Liver (tissue), 9 donors: ENCODE results near the gene CEACAM8. TPM values are rescaled to one million over a fixed set of nuclear protein-coding genes. Genes with fewer than 3 reads are reported as not detected.

ENCODE experiments used
- DNase-seq: peaks from one replicate; pipeline ENCODE4 v3.0.0-alpha.2; 2017; ENCODE audit warnings: low spot score
- H3K27ac ChIP-seq, 2 donors: one replicate each; pipeline ENCODE4 v1.7.0; 2013; ENCODE audit warnings: inconsistent platforms in 2 of 2, low read length in 2 of 2, control low read depth in 1 of 2, low read depth in 1 of 2, mild to moderate bottlenecking in 1 of 2
- H3K27me3 ChIP-seq, 4 donors: one replicate each; pipeline versions ENCODE4 v1.6.1 to v1.7.0; 2013; ENCODE audit warnings: low read length in 3 of 4, inconsistent platforms in 1 of 4, mild to moderate bottlenecking in 1 of 4, moderate library complexity in 1 of 4; ENCODE audit not compliant: control insufficient read depth in 4 of 4, insufficient read depth in 4 of 4
- H3K36me3 ChIP-seq, 4 donors: one replicate each; pipeline versions ENCODE4 v1.6.1 to v1.7.0; 2013; ENCODE audit warnings: low read length in 3 of 4, mild to moderate bottlenecking in 3 of 4, low read depth in 1 of 4, moderate library complexity in 1 of 4; ENCODE audit not compliant: control insufficient read depth in 4 of 4, insufficient read depth in 3 of 4
- H3K4me1 ChIP-seq, 4 donors: one replicate each; pipeline versions ENCODE4 v1.6.1 to v1.7.0; 2013; ENCODE audit warnings: low read length in 3 of 4, mild to moderate bottlenecking in 3 of 4, moderate library complexity in 1 of 4; ENCODE audit not compliant: control insufficient read depth in 4 of 4, insufficient read depth in 4 of 4
- H3K4me3 ChIP-seq, 3 donors: one replicate each; pipeline versions ENCODE4 v1.6.1 to v1.7.0; 2013; ENCODE audit warnings: low read length in 3 of 3, control low read depth in 1 of 3, low read depth in 1 of 3, mild to moderate bottlenecking in 1 of 3
- H3K9ac ChIP-seq, 2 donors: one replicate each; pipeline ENCODE4 v1.7.0; 2013; ENCODE audit warnings: low read length in 2 of 2, mild to moderate bottlenecking in 2 of 2, moderate library complexity in 2 of 2, control low read depth in 1 of 2, low read depth in 1 of 2
- H3K9me3 ChIP-seq, 4 donors: one replicate each; pipeline versions ENCODE4 v1.6.1 to v1.7.0; 2013; ENCODE audit warnings: low read length in 3 of 4; ENCODE audit not compliant: control insufficient read depth in 4 of 4
- FOXA2 ChIP-seq: IDR thresholded peaks from 2 replicates; pipeline ENCODE4 v1.6.1; 2016; ENCODE audit warnings: antibody characterized with exemption
- GABPA ChIP-seq, 2 donors: IDR thresholded peaks in 1 of 2; conservative IDR thresholded peaks in 1 of 2; 2 replicates each; pipeline ENCODE4 v1.6.1; 2016; ENCODE audit warnings: antibody characterized with exemption in 2 of 2, mild to moderate bottlenecking in 1 of 2, moderate library complexity in 1 of 2
- HNF4A ChIP-seq, 2 donors: conservative IDR thresholded peaks; 2 replicates each; pipeline ENCODE4 v1.6.1; 2016; ENCODE audit warnings: antibody characterized with exemption in 2 of 2, mild to moderate bottlenecking in 2 of 2
- JUND ChIP-seq, 2 donors: IDR thresholded peaks; 2 replicates each; pipeline ENCODE4 v1.6.1; 2016; ENCODE audit warnings: antibody characterized with exemption in 2 of 2
- NR2F2 ChIP-seq: IDR thresholded peaks from 2 replicates; pipeline ENCODE4 v1.6.1; 2016; ENCODE audit warnings: antibody characterized with exemption
- RAD21 ChIP-seq, 2 donors: IDR thresholded peaks; 2 replicates each; pipeline ENCODE4 v1.6.1; 2016; ENCODE audit warnings: antibody characterized with exemption in 2 of 2, mild to moderate bottlenecking in 2 of 2
- SP1 ChIP-seq: IDR thresholded peaks from 2 replicates; pipeline ENCODE4 v1.6.1; 2018; ENCODE audit warnings: antibody characterized with exemption, mild to moderate bottlenecking
- TAF1 ChIP-seq: conservative IDR thresholded peaks from 2 replicates; pipeline ENCODE4 v1.6.1; 2016; ENCODE audit warnings: antibody characterized with exemption, mild to moderate bottlenecking
- YY1 ChIP-seq: IDR thresholded peaks from 2 replicates; pipeline ENCODE4 v1.6.1; 2016; ENCODE audit warnings: antibody characterized with exemption, mild to moderate bottlenecking
- WGBS: extraction: QIAGEN DNeasy Blood & Tissue Kit; methylation state at CpG from one replicate; pipeline ENCODE4 v1.1.7; 2013; 5-methylcytosine and 5-hydroxymethylcytosine counted together
- polyA plus RNA-seq, 2 donors: library from polyadenylated mRNA; stranded (reverse) in 1 of 2; unstranded in 1 of 2; fragments of 200-250 nt in 1 of 2; fragments of >200 nt in 1 of 2; fragmentation: Nextera tagmentation in 1 of 2; extraction: Ambion mirVana in 1 of 2; gene quantifications; one replicate each; pipeline versions ENCODE4 v1.2.1 to v1.2.3, GENCODE V29; 2013 to 2015
- total RNA-seq, 2 donors: library from RNA; depleted of rRNA; stranded (reverse); fragments of >200 nt; gene quantifications; one replicate each; pipeline ENCODE4 v1.2.3, GENCODE V29; 2014
- TF ChIP-seq, protein P1 (sequence below): IDR thresholded peaks from 2 replicates; pipeline ENCODE4 v1.6.1; 2016; ENCODE audit warnings: antibody characterized with exemption
- TF ChIP-seq, protein P2 (sequence below): IDR thresholded peaks from 2 replicates; pipeline ENCODE4 v1.6.1; 2016; ENCODE audit warnings: antibody characterized with exemption, mild to moderate bottlenecking
- TF ChIP-seq, protein P3 (sequence below): IDR thresholded peaks from 2 replicates; pipeline ENCODE4 v1.6.1; 2016; ENCODE audit warnings: antibody characterized with exemption
- TF ChIP-seq, protein P4 (sequence below): fragments of 150-350 bp; IDR thresholded peaks from 2 replicates; pipeline ENCODE4 v1.5.1; 2017; ENCODE audit warnings: improper control_type of control experiment, low read depth, low read length; ENCODE audit not compliant: missing input control
- donor health status: healthy.
- donor health status: healthy.
- donor health status: healthy.
- donor health status: healthy.
- donor health status: healthy.

Gene CEACAM8
- total and polyA plus RNA-seq, 4 donors, result 0.07 to 2.1 (median 0.16) TPM; not detected in 1

DNA sequence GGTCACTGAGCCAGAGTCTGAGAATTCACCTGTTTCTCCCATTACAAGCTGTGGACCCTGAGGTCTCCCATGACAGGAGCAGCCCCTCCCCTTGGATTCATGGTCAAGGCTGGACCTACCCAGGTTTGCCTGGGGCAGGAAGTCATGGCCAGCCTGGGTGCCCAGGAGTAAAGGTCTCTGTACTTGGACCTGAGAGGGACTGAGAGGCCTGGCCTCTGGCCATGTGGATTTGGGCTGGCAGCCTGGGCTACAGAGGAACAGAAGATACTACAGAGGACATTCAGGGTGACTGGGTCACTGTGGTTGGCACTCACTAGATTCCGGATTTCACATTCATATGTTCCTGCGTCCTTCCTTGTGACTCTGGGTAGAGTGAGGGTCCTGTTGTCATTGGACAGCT lies 31.5 kb upstream of the CEACAM8 start:
- Histone ChIP-seq H3K9ac (no peak overlapping the region), H3K9me3 (peaks cover 0 to 4% (median 0%) of the 10 kb centered on the region in 4 donors), H3K27ac (no peak overlapping the region), H3K4me3 (no peak overlapping the region), H3K4me1 (peaks cover 0 to 8% (median 0%) of the 10 kb centered on the region in 4 donors), H3K36me3 (no peaks in the 10 kb centered on the region), H3K27me3 (peaks cover 0 to 3% (median under 1%) of the 10 kb centered on the region in 4 donors)
- WGBS, result 43% methylated on average over 2 of the region's 2 CpGs
- no peak for DNase-seq
- TF ChIP-seq, protein P1, sequence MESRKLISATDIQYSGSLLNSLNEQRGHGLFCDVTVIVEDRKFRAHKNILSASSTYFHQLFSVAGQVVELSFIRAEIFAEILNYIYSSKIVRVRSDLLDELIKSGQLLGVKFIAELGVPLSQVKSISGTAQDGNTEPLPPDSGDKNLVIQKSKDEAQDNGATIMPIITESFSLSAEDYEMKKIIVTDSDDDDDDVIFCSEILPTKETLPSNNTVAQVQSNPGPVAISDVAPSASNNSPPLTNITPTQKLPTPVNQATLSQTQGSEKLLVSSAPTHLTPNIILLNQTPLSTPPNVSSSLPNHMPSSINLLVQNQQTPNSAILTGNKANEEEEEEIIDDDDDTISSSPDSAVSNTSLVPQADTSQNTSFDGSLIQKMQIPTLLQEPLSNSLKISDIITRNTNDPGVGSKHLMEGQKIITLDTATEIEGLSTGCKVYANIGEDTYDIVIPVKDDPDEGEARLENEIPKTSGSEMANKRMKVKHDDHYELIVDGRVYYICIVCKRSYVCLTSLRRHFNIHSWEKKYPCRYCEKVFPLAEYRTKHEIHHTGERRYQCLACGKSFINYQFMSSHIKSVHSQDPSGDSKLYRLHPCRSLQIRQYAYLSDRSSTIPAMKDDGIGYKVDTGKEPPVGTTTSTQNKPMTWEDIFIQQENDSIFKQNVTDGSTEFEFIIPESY, result no peak
- TF ChIP-seq HNF4A (conservative IDR thresholded peaks at IDR 0.05) (peak in 1 of 2 donors; percentile 53), NR2F2 (no peak)

DNA sequence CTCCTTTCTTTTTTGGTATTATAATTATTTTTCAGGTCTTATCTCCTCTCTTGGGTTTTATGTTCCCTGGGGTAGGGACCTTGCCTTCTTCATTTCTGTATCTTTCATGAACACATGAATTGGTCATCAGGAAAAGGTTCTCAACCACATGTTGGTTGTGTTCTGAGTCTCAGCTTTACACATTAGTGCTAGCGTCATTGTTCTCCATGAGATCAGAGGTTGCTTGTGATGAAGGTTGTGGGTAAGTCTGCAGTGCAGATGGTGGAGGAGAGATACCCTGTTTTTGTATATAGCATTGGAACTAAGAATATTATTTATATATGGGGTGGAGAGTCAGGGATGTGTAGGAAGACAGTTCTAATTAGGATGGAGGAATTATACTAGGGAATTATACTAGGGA lies 24.5 kb upstream of the CEACAM8 start:
- Histone ChIP-seq H3K4me3 (no peak overlapping the region), H3K36me3 (no peaks in the 10 kb centered on the region), H3K9ac (no peak overlapping the region), H3K9me3 (no peaks in the 10 kb centered on the region), H3K27ac (no peak overlapping the region), H3K27me3 (peaks cover 0 to 3% (median 0%) of the 10 kb centered on the region in 4 donors), H3K4me1 (no peaks in the 10 kb centered on the region)
- no peak for TF ChIP-seq GABPA (IDR thresholded peaks at IDR 0.05 in 1 of 2, conservative IDR thresholded peaks at IDR 0.05 in 1 of 2)
- no peak for TF ChIP-seq TAF1
- TF ChIP-seq NR2F2, result no peak
- TF ChIP-seq SP1, result no peak
- no peak for TF ChIP-seq JUND (IDR thresholded peaks at IDR 0.05)
- no peak for TF ChIP-seq FOXA2
- TF ChIP-seq, protein P2, sequence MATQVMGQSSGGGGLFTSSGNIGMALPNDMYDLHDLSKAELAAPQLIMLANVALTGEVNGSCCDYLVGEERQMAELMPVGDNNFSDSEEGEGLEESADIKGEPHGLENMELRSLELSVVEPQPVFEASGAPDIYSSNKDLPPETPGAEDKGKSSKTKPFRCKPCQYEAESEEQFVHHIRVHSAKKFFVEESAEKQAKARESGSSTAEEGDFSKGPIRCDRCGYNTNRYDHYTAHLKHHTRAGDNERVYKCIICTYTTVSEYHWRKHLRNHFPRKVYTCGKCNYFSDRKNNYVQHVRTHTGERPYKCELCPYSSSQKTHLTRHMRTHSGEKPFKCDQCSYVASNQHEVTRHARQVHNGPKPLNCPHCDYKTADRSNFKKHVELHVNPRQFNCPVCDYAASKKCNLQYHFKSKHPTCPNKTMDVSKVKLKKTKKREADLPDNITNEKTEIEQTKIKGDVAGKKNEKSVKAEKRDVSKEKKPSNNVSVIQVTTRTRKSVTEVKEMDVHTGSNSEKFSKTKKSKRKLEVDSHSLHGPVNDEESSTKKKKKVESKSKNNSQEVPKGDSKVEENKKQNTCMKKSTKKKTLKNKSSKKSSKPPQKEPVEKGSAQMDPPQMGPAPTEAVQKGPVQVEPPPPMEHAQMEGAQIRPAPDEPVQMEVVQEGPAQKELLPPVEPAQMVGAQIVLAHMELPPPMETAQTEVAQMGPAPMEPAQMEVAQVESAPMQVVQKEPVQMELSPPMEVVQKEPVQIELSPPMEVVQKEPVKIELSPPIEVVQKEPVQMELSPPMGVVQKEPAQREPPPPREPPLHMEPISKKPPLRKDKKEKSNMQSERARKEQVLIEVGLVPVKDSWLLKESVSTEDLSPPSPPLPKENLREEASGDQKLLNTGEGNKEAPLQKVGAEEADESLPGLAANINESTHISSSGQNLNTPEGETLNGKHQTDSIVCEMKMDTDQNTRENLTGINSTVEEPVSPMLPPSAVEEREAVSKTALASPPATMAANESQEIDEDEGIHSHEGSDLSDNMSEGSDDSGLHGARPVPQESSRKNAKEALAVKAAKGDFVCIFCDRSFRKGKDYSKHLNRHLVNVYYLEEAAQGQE, result no peak
- no peak for TF ChIP-seq YY1
- TF ChIP-seq, protein P3, sequence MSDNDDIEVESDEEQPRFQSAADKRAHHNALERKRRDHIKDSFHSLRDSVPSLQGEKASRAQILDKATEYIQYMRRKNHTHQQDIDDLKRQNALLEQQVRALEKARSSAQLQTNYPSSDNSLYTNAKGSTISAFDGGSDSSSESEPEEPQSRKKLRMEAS, result no peak
- no peak for TF ChIP-seq RAD21 (IDR thresholded peaks at IDR 0.05)
- TF ChIP-seq, protein P4, sequence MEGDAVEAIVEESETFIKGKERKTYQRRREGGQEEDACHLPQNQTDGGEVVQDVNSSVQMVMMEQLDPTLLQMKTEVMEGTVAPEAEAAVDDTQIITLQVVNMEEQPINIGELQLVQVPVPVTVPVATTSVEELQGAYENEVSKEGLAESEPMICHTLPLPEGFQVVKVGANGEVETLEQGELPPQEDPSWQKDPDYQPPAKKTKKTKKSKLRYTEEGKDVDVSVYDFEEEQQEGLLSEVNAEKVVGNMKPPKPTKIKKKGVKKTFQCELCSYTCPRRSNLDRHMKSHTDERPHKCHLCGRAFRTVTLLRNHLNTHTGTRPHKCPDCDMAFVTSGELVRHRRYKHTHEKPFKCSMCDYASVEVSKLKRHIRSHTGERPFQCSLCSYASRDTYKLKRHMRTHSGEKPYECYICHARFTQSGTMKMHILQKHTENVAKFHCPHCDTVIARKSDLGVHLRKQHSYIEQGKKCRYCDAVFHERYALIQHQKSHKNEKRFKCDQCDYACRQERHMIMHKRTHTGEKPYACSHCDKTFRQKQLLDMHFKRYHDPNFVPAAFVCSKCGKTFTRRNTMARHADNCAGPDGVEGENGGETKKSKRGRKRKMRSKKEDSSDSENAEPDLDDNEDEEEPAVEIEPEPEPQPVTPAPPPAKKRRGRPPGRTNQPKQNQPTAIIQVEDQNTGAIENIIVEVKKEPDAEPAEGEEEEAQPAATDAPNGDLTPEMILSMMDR, result no peak
- 73% methylated on average over 1 of the region's 1 CpG for WGBS
- no peak for DNase-seq
